Stimulated activated CD4-positive, alpha-beta T cell treated with anti-CD3 and anti-CD28 coated beads, Interleukin-1b, Interleukin-23, amount 100 ng/mL, for 4 hours (primary cell): ENCODE data around the gene METAP1.
"Not testable (repeated sequence)": the region's sequence is repeated elsewhere in the genome, so short reads cannot be mapped to it uniquely, and the experiment has no call there.

Experiments used
- DNase-seq, 2 donors: peaks; one replicate each; pipeline ENCODE4 v3.0.0-alpha.2; 2020; ENCODE audit warnings: low read depth in 2 of 2

The METAP1 gene

GRCh38 chr4:98997166-98997565 is 1.6 kb downstream of the METAP1 start:
- no peak for DNase-seq

- no peak for DNase-seq
Measured at GRCh38 chr4:98998551-98998950, 3.0 kb downstream of the METAP1 start.

GRCh38 chr4:99002279-99002678 is 6.8 kb downstream of the METAP1 start:
- DNase-seq, result no peak

- no peak for DNase-seq
Measured at GRCh38 chr4:99008051-99008450, 12.5 kb downstream of the METAP1 start.

- no peak for DNase-seq
Measured at GRCh38 chr4:99011910-99012309, 16.4 kb downstream of the METAP1 start.

GRCh38 chr4:99013402-99013843 is 17.9 kb downstream of the METAP1 start:
- DNase-seq, result no peak

GRCh38 chr4:99013884-99014523 is 18.5 kb downstream of the METAP1 start:
- DNase-seq, result no peak

GRCh38 chr4:99021386-99021785 is 25.9 kb downstream of the METAP1 start:
- no peak for DNase-seq

GRCh38 chr4:99022566-99022965 is 27.0 kb downstream of the METAP1 start:
- no peak for DNase-seq

GRCh38 chr4:99023800-99024251 is 28.3 kb downstream of the METAP1 start:
- DNase-seq, result not testable (repeated sequence)

GRCh38 chr4:99024481-99025275 is 29.2 kb downstream of the METAP1 start:
- DNase-seq, result no peak

GRCh38 chr4:99025506-99025905 is 30.0 kb downstream of the METAP1 start:
- DNase-seq, result no peak

- DNase-seq, result no peak
Measured at GRCh38 chr4:99027304-99027703, 31.8 kb downstream of the METAP1 start.

- DNase-seq, result no peak
Measured at GRCh38 chr4:99028187-99028586, 32.7 kb downstream of the METAP1 start.

- DNase-seq, result no peak
Measured at GRCh38 chr4:99029018-99029735, 33.7 kb downstream of the METAP1 start.

GRCh38 chr4:99029852-99030251 is 34.3 kb downstream of the METAP1 start:
- DNase-seq, result no peak

GRCh38 chr4:99033956-99034355 is 38.4 kb downstream of the METAP1 start:
- DNase-seq, result no peak

GRCh38 chr4:99038213-99038612 is 42.7 kb downstream of the METAP1 start:
- no peak for DNase-seq

GRCh38 chr4:99043346-99043745 is 47.8 kb downstream of the METAP1 start:
- DNase-seq, result no peak

- DNase-seq, result no peak
Measured at GRCh38 chr4:99047710-99048109, 52.2 kb downstream of the METAP1 start.

GRCh38 chr4:99052902-99053301 is 57.4 kb downstream of the METAP1 start:
- DNase-seq, result no peak

- DNase-seq, result no peak
Measured at GRCh38 chr4:99054428-99054994, 59.0 kb downstream of the METAP1 start.
